HepG2 (cell line): ENCODE results near the gene RXRG. TPM values are rescaled to one million over a fixed set of nuclear protein-coding genes. Genes with fewer than 3 reads are reported as not detected.

Experiments used
- ATAC-seq: fragments of 200-7000 bp; cut with Tn5 transposase; 3 replicates; pipeline ENCODE4 v1.9.1; 2020; ENCODE audit warnings: mild to moderate bottlenecking, moderate library complexity
- BruUV-seq: library from RNA; stranded (reverse); fragments of 400-500 nt; replicated peaks from 2 replicates; lab custom pipeline; 2021; lab: Mats Ljungman, UMichigan
- CTCF ChIA-PET: fragments of 300-600 bp; formaldehyde crosslinking; extraction: SDS; loops from one replicate; lab custom pipeline; 2021; ENCODE audit warnings: low total read pairs, inconsistent platforms, low intra/inter-chr PET ratio; lab: Yijun Ruan, JAX
- POLR2A ChIA-PET: fragments of 350-600 bp; sonication (Branson Sonifier 250); formaldehyde crosslinking; loops from one replicate; lab custom pipeline; 2020; ENCODE audit warnings: antibody characterized with exemption, inconsistent platforms; lab: Yijun Ruan, JAX
- DNase-seq: peaks from one replicate; pipeline ENCODE4 v3.0.0-alpha.2; 2015; ENCODE audit warnings: low spot score
- FAIRE-seq: peaks from 3 replicates; lab custom pipeline; 2011; peaks lifted over from hg19 to GRCh38; lab: Jason Lieb, UNC
- H2AFZ ChIP-seq: one replicate; pipeline ENCODE4 v1.6.1; 2011; ENCODE audit warnings: low read length, inconsistent platforms
- H3K27ac ChIP-seq: fragments of 300-600 bp; 3 replicates; pipeline ENCODE4 v1.8.0; 2011; ENCODE audit warnings: mixed run types, mild to moderate bottlenecking, mixed read lengths, low read length, inconsistent platforms; ENCODE audit not compliant: insufficient read depth; ENCODE audit errors: extremely low read length
- H3K27me3 ChIP-seq, 2 experiments: fragments of 200-600 bp in 1 of 2; 2 replicates in 1 of 2; 3 replicates in 1 of 2; pipeline versions ENCODE4 v1.6.0 to v1.8.0; 2011; ENCODE audit warnings: low read length in 2 of 2, mild to moderate bottlenecking in 2 of 2, moderate library complexity in 2 of 2, inconsistent platforms in 1 of 2; ENCODE audit not compliant: insufficient read depth in 2 of 2, control insufficient read depth in 1 of 2
- H3K36me3 ChIP-seq, 2 experiments: fragments of 200-600 bp in 1 of 2; replicated peaks in 1 of 2; 2 replicates in 1 of 2; 3 replicates in 1 of 2; pipeline versions ENCODE4 v1.5.1 to v1.8.0; 2011; ENCODE audit warnings: low read length in 2 of 2, inconsistent platforms in 1 of 2; ENCODE audit not compliant: insufficient read depth in 2 of 2, control insufficient read depth in 1 of 2
- H3K4me1 ChIP-seq: 2 replicates; pipeline ENCODE4 v1.5.1; 2012; ENCODE audit warnings: low read length, inconsistent platforms; ENCODE audit not compliant: insufficient read depth
- H3K4me2 ChIP-seq: 2 replicates; pipeline ENCODE4 v1.6.0; 2011; ENCODE audit warnings: low read depth, low read length, inconsistent platforms
- H3K4me3 ChIP-seq, 3 experiments: fragments of 200-600 bp in 1 of 3; sonication (generic), shearing (Covaris generic) in 1 of 3; replicated peaks in 1 of 3; 2 replicates each; pipeline ENCODE4 v1.5.1; 2011 to 2016; ENCODE audit warnings: low read length in 3 of 3, inconsistent platforms in 2 of 3, low read depth in 2 of 3, mild to moderate bottlenecking in 2 of 3, control low read depth in 1 of 3, mixed read lengths in 1 of 3; ENCODE audit not compliant: insufficient read depth in 1 of 3
- H3K79me2 ChIP-seq: one replicate; pipeline ENCODE4 v1.6.1; 2011; ENCODE audit warnings: low read length, inconsistent platforms; ENCODE audit not compliant: insufficient read depth
- H3K9ac ChIP-seq: 2 replicates; pipeline ENCODE4 v1.6.0; 2011; ENCODE audit warnings: mild to moderate bottlenecking, low read depth, low read length, inconsistent platforms; ENCODE audit not compliant: insufficient read depth
- H3K9me3 ChIP-seq: 2 replicates; pipeline ENCODE4 v1.5.1; 2012; ENCODE audit warnings: mild to moderate bottlenecking, low read length
- H4K20me1 ChIP-seq: 2 replicates; pipeline ENCODE4 v1.6.0; 2011; ENCODE audit warnings: inconsistent platforms, mild to moderate bottlenecking, low read length, moderate library complexity; ENCODE audit not compliant: insufficient read depth
- BRF2 ChIP-seq: sonication (generic); formaldehyde crosslinking; IDR thresholded peaks from 2 replicates; pipeline ENCODE4 v1.8.1; 2022; ENCODE audit warnings: mild to moderate bottlenecking, missing genetic modification reagents
- MED1 ChIP-seq: sonication (generic); formaldehyde crosslinking; IDR thresholded peaks from 2 replicates; pipeline ENCODE4 v1.4.0; 2020; ENCODE audit warnings: missing genetic modification reagents
- PRDM15 ChIP-seq: sonication (generic); formaldehyde crosslinking; IDR thresholded peaks from 2 replicates; pipeline ENCODE4 v1.4.0; 2020; ENCODE audit warnings: missing genetic modification reagents
- TCF7L2 ChIP-seq: IDR thresholded peaks from 2 replicates; pipeline ENCODE4 v1.6.1; 2011; ENCODE audit warnings: mild to moderate bottlenecking, low read depth, low read length, moderate library complexity
- ZNF550 ChIP-seq: sonication (generic); formaldehyde crosslinking; IDR thresholded peaks from 2 replicates; pipeline ENCODE4 v1.4.0; 2020; ENCODE audit warnings: mild to moderate bottlenecking, missing genetic modification reagents, borderline replicate concordance
- ZNF574 ChIP-seq: sonication (generic); formaldehyde crosslinking; IDR thresholded peaks from 2 replicates; pipeline ENCODE4 v1.4.0; 2020; ENCODE audit warnings: missing genetic modification reagents
- WGBS: methylation state at CpG from one replicate; pipeline ENCODE4 v1.1.6; 2017; ENCODE audit warnings: low lambda C conversion rate; 5-methylcytosine and 5-hydroxymethylcytosine counted together
- in situ Hi-C: cut with HindIII; loops from 2 replicates; pipeline ENCODE4 v1.10.0; 2017; ENCODE audit warnings: low pct_unique_long_range_greater_than_20kb; ENCODE audit not compliant: extremely low pct_ligation_motif_present
- intact Hi-C: fragments of 100-400 bp; cut with micrococcal nuclease; formaldehyde crosslinking; loops from one replicate; pipeline ENCODE4 v1.10.0; 2022; ENCODE audit not compliant: unreplicated experiment
- polyA plus RNA-seq, 8 experiments: library from polyadenylated mRNA; depleted of rRNA in 3 of 8; stranded (reverse) in 7 of 8; unstranded in 1 of 8; fragments of >200 nt; fragmentation: Illumina TruSeq in 4 of 8; extraction: Trizol in 4 of 8; gene quantifications; 2 replicates each; pipeline versions ENCODE4 v1.2.1 to v1.2.3, GENCODE V29; 2011 to 2016; ENCODE audit warnings: low read depth in 4 of 8, missing spikeins in 1 of 8, mixed read lengths in 1 of 8; ENCODE audit not compliant: insufficient read depth in 1 of 8
- total RNA-seq, 5 experiments: library from RNA; depleted of rRNA; stranded (reverse); fragments of >200 nt; fragmentation: Illumina TruSeq; extraction: Trizol; gene quantifications; 2 replicates each; pipeline ENCODE4 v1.2.3, GENCODE V29; 2016; ENCODE audit warnings: low read depth in 1 of 5
- TF ChIP-seq, protein P1 (sequence below): sonication (generic); formaldehyde crosslinking; IDR thresholded peaks from 2 replicates; pipeline ENCODE4 v1.8.0; 2022; ENCODE audit warnings: low read depth, missing genetic modification reagents

The RXRG gene
- total and polyA plus RNA-seq, 2 of the 13 experiments (the other 11 are each of a cell fraction or from before 2014, with no cell fraction given), result not detected

- Histone ChIP-seq H3K36me3 (no peaks in the 10 kb centered on the region), H3K9ac (no peak overlapping the region), H2AFZ (no peak overlapping the region), H3K79me2 (no peaks in the 10 kb centered on the region), H3K9me3 (no peaks in the 10 kb centered on the region), H4K20me1 (no peaks in the 10 kb centered on the region), H3K4me2 (no peak overlapping the region), H3K27me3 (peaks cover 0 to 7% of the 10 kb centered on the region in 2 experiments; a peak in 1 of 5 replicates), H3K4me3 (no peak overlapping the region), H3K27ac (no peak overlapping the region), H3K4me1 (no peaks in the 10 kb centered on the region)
- intact Hi-C loops, result no loop called here
- TF ChIP-seq MED1 (CRISPR knock-in tag), result no peak
- TF ChIP-seq BRF2, result no peak
- TF ChIP-seq ZNF574 (CRISPR knock-in tag), result no peak
- TF ChIP-seq PRDM15 (CRISPR knock-in tag), result no peak
- TF ChIP-seq, protein P1, sequence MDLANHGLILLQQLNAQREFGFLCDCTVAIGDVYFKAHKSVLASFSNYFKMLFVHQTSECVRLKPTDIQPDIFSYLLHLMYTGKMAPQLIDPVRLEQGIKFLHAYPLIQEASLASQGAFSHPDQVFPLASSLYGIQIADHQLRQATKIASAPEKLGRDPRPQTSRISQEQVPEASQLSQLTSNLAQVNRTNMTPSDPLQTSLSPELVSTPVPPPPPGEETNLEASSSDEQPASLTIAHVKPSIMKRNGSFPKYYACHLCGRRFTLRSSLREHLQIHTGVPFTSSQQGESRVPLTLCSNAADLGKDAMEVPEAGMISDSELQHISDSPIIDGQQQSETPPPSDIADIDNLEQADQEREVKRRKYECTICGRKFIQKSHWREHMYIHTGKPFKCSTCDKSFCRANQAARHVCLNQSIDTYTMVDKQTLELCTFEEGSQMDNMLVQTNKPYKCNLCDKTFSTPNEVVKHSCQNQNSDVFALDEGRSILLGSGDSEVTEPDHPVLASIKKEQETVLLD (CRISPR knock-in tag), result no peak
- TF ChIP-seq ZNF550, result no peak
- no peak for TF ChIP-seq TCF7L2
- DNase-seq, result no peak
- no peak for FAIRE-seq
- in situ Hi-C loops, result no loop called here
- ATAC-seq, result no peak
- CTCF ChIA-PET, result no interaction called here
- BruUV-seq, result no TSS peak
- POLR2A ChIA-PET, result no interaction called here
- 33% methylated on average over 2 of the region's 6 CpGs for WGBS
These were observed 5.6 kb downstream of the RXRG start for GRCh38 chr1:165439330-165439729.
